Activated CD4-positive, alpha-beta memory T cell treated with anti-CD3 and anti-CD28 coated beads for 36 hours (primary cell): ENCODE results near the gene SWAP70. TPM values are rescaled to one million over a fixed set of nuclear protein-coding genes. Genes with fewer than 3 reads are reported as not detected.
A peak's percentile ranks its signal among the peaks of the same experiment; 100 is the strongest.

Source experiments
- CTCF ChIA-PET: fragments of 350-600 bp; sonication (Branson Sonifier 250); formaldehyde crosslinking; loops from one replicate; lab custom pipeline; 2021; ENCODE audit warnings: antibody characterized with exemption, inconsistent platforms; lab: Charles Lee
- POLR2A ChIA-PET: fragments of 350-600 bp; sonication (Branson Sonifier 250); formaldehyde crosslinking; loops from one replicate; lab custom pipeline; 2021; ENCODE audit warnings: antibody characterized with exemption; lab: Charles Lee
- DNase-seq: peaks from one replicate; pipeline ENCODE4 v3.0.0-alpha.2; 2020
- H3K27ac Mint-ChIP-seq: one replicate; pipeline ENCODE4 v1.8.0; 2021; ENCODE audit warnings: mixed read lengths
- H3K27me3 Mint-ChIP-seq: one replicate; pipeline ENCODE4 v1.8.0; 2021; ENCODE audit warnings: mixed read lengths
- H3K36me3 Mint-ChIP-seq: one replicate; pipeline ENCODE4 v1.8.0; 2021; ENCODE audit warnings: mixed read lengths
- H3K4me1 Mint-ChIP-seq: one replicate; pipeline ENCODE4 v1.8.0; 2021; ENCODE audit warnings: low read depth, mixed read lengths
- H3K4me3 Mint-ChIP-seq: one replicate; pipeline ENCODE4 v1.8.0; 2021; ENCODE audit warnings: mild to moderate bottlenecking, mixed read lengths
- H3K9me3 Mint-ChIP-seq: one replicate; pipeline ENCODE4 v1.8.0; 2021; ENCODE audit warnings: mixed read lengths
- intact Hi-C: fragments of 100-400 bp; cut with micrococcal nuclease; formaldehyde crosslinking; loops from one replicate; pipeline ENCODE4 v1.15.1; 2023
- total RNA-seq, 2 experiments: library from RNA; stranded (reverse); gene quantifications; one replicate each; pipeline ENCODE4 v1.2.3, GENCODE V29; 2021

The SWAP70 gene
- total RNA-seq, 2 experiments from 2014 or later: 7.7 to 8.6 TPM

GRCh38 chr11:9758637-9759518 lies 95.0 kb downstream of the SWAP70 start:
- Mint-ChIP-seq H3K4me1 (peaks cover 30% of the 10 kb centered on the region), H3K36me3 (no peaks in the 10 kb centered on the region), H3K27ac (peak overlapping the region; percentile 95), H3K4me3 (peak overlapping the region; percentile 82), H3K27me3 (no peaks in the 10 kb centered on the region), H3K9me3 (no peaks in the 10 kb centered on the region)
- ChIA-PET POLR2A (interaction anchor here (0.5 to 3.5 kb wide), 12 partner anchors 11 to 549 kb away, joined by 3 to 19 read pairs (median 4); partner anchors contain the start of genes ADM, WEE1 and ZNF143), CTCF (interaction anchor here (0.5 to 4.4 kb wide), 34 partner anchors 10 to 622 kb away, joined by 3 to 49 read pairs (median 4); partner anchors contain the start of genes ADM and WEE1)
- peak; percentile 72 for DNase-seq
- intact Hi-C loops: loop anchor here (1.0 to 5.0 kb wide), 13 partner anchors 83 to 978 kb away; partner anchors contain the start of genes AMPD3, SWAP70, TMEM41B and ZNF143

- peak overlapping the region; percentile 82 for H3K4me3 Mint-ChIP-seq
- CTCF ChIA-PET: interaction anchor here (0.5 to 4.4 kb wide), 22 partner anchors 11 to 623 kb away, joined by 3 to 49 read pairs (median 4); partner anchors contain the start of genes ADM and WEE1
- peak; percentile 98 for DNase-seq
- H3K36me3 Mint-ChIP-seq: no peaks in the 10 kb centered on the region
- H3K27me3 Mint-ChIP-seq: no peaks in the 10 kb centered on the region
- intact Hi-C loops: loop anchor here (1.0 to 5.0 kb wide), 11 partner anchors 83 to 978 kb away; partner anchors contain the start of genes AMPD3, SWAP70, TMEM41B and ZNF143
- H3K27ac Mint-ChIP-seq: peak overlapping the region; percentile 95
- no peaks in the 10 kb centered on the region for H3K9me3 Mint-ChIP-seq
- POLR2A ChIA-PET: interaction anchor here (0.5 to 3.5 kb wide), 10 partner anchors 81 to 548 kb away, joined by 3 to 19 read pairs (median 4); partner anchors contain the start of genes ADM and ZNF143
- peaks cover 30% of the 10 kb centered on the region for H3K4me1 Mint-ChIP-seq
Observed at GRCh38 chr11:9759519-9760192, 95.8 kb downstream of the SWAP70 start.

GRCh38 chr11:9760193-9760575 lies 96.3 kb downstream of the SWAP70 start:
- Mint-ChIP-seq H3K9me3 (no peaks in the 10 kb centered on the region), H3K4me1 (peaks cover 30% of the 10 kb centered on the region), H3K36me3 (no peaks in the 10 kb centered on the region), H3K27me3 (no peaks in the 10 kb centered on the region), H3K27ac (peak overlapping the region; percentile 95), H3K4me3 (no peak overlapping the region)
- ChIA-PET POLR2A (interaction anchor here (1.0 to 3.5 kb wide), 5 partner anchors 84 to 548 kb away, joined by 4 to 19 read pairs (median 15); partner anchors contain the start of gene ADM), CTCF (interaction anchor here (0.7 to 4.4 kb wide), 14 partner anchors 12 to 606 kb away, joined by 3 to 49 read pairs (median 8); partner anchors contain the start of gene ADM)
- DNase-seq: no peak
- intact Hi-C loops: no loop called here

GRCh38 chr11:9761441-9761945 lies 97.6 kb downstream of the SWAP70 start:
- CTCF ChIA-PET: interaction anchor here (4.4 kb wide), 1 partner anchor 13 kb away, joined by 49 read pairs; no protein-coding TSS in a partner anchor
- intact Hi-C loops: no loop called here
- H3K36me3 Mint-ChIP-seq: no peaks in the 10 kb centered on the region
- H3K4me3 Mint-ChIP-seq: no peak overlapping the region
- no peak overlapping the region for H3K27ac Mint-ChIP-seq
- no peak for DNase-seq
- no peaks in the 10 kb centered on the region for H3K27me3 Mint-ChIP-seq
- H3K4me1 Mint-ChIP-seq: peaks cover 27% of the 10 kb centered on the region
- POLR2A ChIA-PET: no interaction called here
- no peaks in the 10 kb centered on the region for H3K9me3 Mint-ChIP-seq

GRCh38 chr11:9762531-9762930 lies 98.7 kb downstream of the SWAP70 start:
- no peak for DNase-seq
- Mint-ChIP-seq H3K9me3 (no peaks in the 10 kb centered on the region), H3K4me3 (no peak overlapping the region), H3K27ac (no peak overlapping the region), H3K36me3 (no peaks in the 10 kb centered on the region), H3K4me1 (peaks cover 25% of the 10 kb centered on the region), H3K27me3 (no peaks in the 10 kb centered on the region)
- ChIA-PET CTCF (interaction anchor here (1.0 to 1.4 kb wide), 3 partner anchors 149 to 604 kb away, joined by 3 to 4 read pairs (median 4); no protein-coding TSS in a partner anchor), POLR2A (no interaction called here)
- intact Hi-C loops: no loop called here

- H3K4me3 Mint-ChIP-seq: no peak overlapping the region
- no peaks in the 10 kb centered on the region for H3K9me3 Mint-ChIP-seq
- H3K27me3 Mint-ChIP-seq: no peaks in the 10 kb centered on the region
- POLR2A ChIA-PET: interaction anchor here (0.6 kb wide), 1 partner anchor 9 kb away, joined by 3 read pairs; no protein-coding TSS in a partner anchor
- H3K36me3 Mint-ChIP-seq: no peaks in the 10 kb centered on the region
- peaks cover 21% of the 10 kb centered on the region for H3K4me1 Mint-ChIP-seq
- no peak for DNase-seq
- H3K27ac Mint-ChIP-seq: no peak overlapping the region
- CTCF ChIA-PET: interaction anchor here (1.0 to 1.4 kb wide), 3 partner anchors 150 to 603 kb away, joined by 3 to 4 read pairs (median 4); no protein-coding TSS in a partner anchor
- intact Hi-C loops: no loop called here
Observed at GRCh38 chr11:9763301-9763700, 99.4 kb downstream of the SWAP70 start.

GRCh38 chr11:9765320-9766101 lies 101.6 kb downstream of the SWAP70 start:
- POLR2A ChIA-PET: no interaction called here
- Mint-ChIP-seq H3K36me3 (no peaks in the 10 kb centered on the region), H3K9me3 (no peaks in the 10 kb centered on the region), H3K4me1 (peaks cover 4% of the 10 kb centered on the region), H3K27me3 (no peaks in the 10 kb centered on the region), H3K4me3 (no peak overlapping the region), H3K27ac (no peak overlapping the region)
- intact Hi-C loops: no loop called here
- CTCF ChIA-PET: interaction anchor here (0.9 kb wide), 1 partner anchor 600 kb away, joined by 3 read pairs; no protein-coding TSS in a partner anchor
- DNase-seq: no peak

GRCh38 chr11:9769621-9770020 lies 105.7 kb downstream of the SWAP70 start:
- POLR2A ChIA-PET: no interaction called here
- no peaks in the 10 kb centered on the region for H3K9me3 Mint-ChIP-seq
- DNase-seq: no peak
- no peaks in the 10 kb centered on the region for H3K36me3 Mint-ChIP-seq
- intact Hi-C loops: no loop called here
- CTCF ChIA-PET: no interaction called here
- H3K27ac Mint-ChIP-seq: no peak overlapping the region
- no peak overlapping the region for H3K4me3 Mint-ChIP-seq
- no peaks in the 10 kb centered on the region for H3K4me1 Mint-ChIP-seq
- no peaks in the 10 kb centered on the region for H3K27me3 Mint-ChIP-seq

GRCh38 chr11:9771071-9771511 lies 107.2 kb downstream of the SWAP70 start:
- H3K36me3 Mint-ChIP-seq: no peaks in the 10 kb centered on the region
- no peaks in the 10 kb centered on the region for H3K9me3 Mint-ChIP-seq
- H3K4me1 Mint-ChIP-seq: no peaks in the 10 kb centered on the region
- no peak for DNase-seq
- no peak overlapping the region for H3K27ac Mint-ChIP-seq
- ChIA-PET CTCF (no interaction called here), POLR2A (no interaction called here)
- H3K4me3 Mint-ChIP-seq: no peak overlapping the region
- no peaks in the 10 kb centered on the region for H3K27me3 Mint-ChIP-seq
- intact Hi-C loops: no loop called here

GRCh38 chr11:9772218-9772617 lies 108.3 kb downstream of the SWAP70 start:
- Mint-ChIP-seq H3K27me3 (no peaks in the 10 kb centered on the region), H3K4me3 (no peak overlapping the region), H3K27ac (no peak overlapping the region), H3K4me1 (no peaks in the 10 kb centered on the region), H3K9me3 (no peaks in the 10 kb centered on the region), H3K36me3 (no peaks in the 10 kb centered on the region)
- DNase-seq: no peak
- POLR2A ChIA-PET: interaction anchor here (1.1 kb wide), 1 partner anchor 9 kb away, joined by 3 read pairs; no protein-coding TSS in a partner anchor
- intact Hi-C loops: no loop called here
- CTCF ChIA-PET: no interaction called here

GRCh38 chr11:9773524-9773923 lies 109.6 kb downstream of the SWAP70 start:
- CTCF ChIA-PET: no interaction called here
- Mint-ChIP-seq H3K4me3 (no peak overlapping the region), H3K36me3 (no peaks in the 10 kb centered on the region), H3K4me1 (no peaks in the 10 kb centered on the region), H3K27me3 (no peaks in the 10 kb centered on the region), H3K27ac (no peak overlapping the region), H3K9me3 (no peaks in the 10 kb centered on the region)
- intact Hi-C loops: no loop called here
- DNase-seq: no peak
- POLR2A ChIA-PET: no interaction called here
